NCI-H82 (cell line): Measurements from ENCODE around the gene TMEM170B.
A peak's percentile ranks its signal among the peaks of the same experiment; 100 is the strongest.

Experiments used
- DNase-seq: peaks from one replicate; lab custom pipeline; 2025; lab: John Stamatoyannopoulos, UW

Gene TMEM170B

GRCh38 chr6:11616200-11616611 lies 78.7 kb downstream of the TMEM170B start:
- DNase-seq, result no peak

- peak; percentile 47 for DNase-seq
These were observed 81.0 kb downstream of the TMEM170B start for GRCh38 chr6:11618533-11618932.

- no peak for DNase-seq
These were observed 83.6 kb downstream of the TMEM170B start for GRCh38 chr6:11621119-11621518.

- DNase-seq, result no peak
These were observed 84.6 kb downstream of the TMEM170B start for GRCh38 chr6:11622156-11622555.

GRCh38 chr6:11623272-11623671 lies 85.7 kb downstream of the TMEM170B start:
- no peak for DNase-seq

GRCh38 chr6:11625302-11625701 lies 87.8 kb downstream of the TMEM170B start:
- no peak for DNase-seq

- DNase-seq, result no peak
These were observed 88.8 kb downstream of the TMEM170B start for GRCh38 chr6:11626356-11626755.

GRCh38 chr6:11628562-11628961 lies 91.0 kb downstream of the TMEM170B start:
- DNase-seq, result no peak

- DNase-seq, result peak; percentile 33
These were observed 93.5 kb downstream of the TMEM170B start for GRCh38 chr6:11631008-11631407.

GRCh38 chr6:11631539-11631938 lies 94.0 kb downstream of the TMEM170B start:
- no peak for DNase-seq

- DNase-seq, result no peak
These were observed 94.7 kb downstream of the TMEM170B start for GRCh38 chr6:11632231-11632630.

- DNase-seq, result no peak
These were observed 95.4 kb downstream of the TMEM170B start for GRCh38 chr6:11632795-11633511.
